Adrenal gland (tissue), 5 donors: Measurements from ENCODE around the gene PLCG2.

Experiments
- CTCF ChIP-seq, 6 experiments: fragments of 450-650 bp in 4 of 6; fragments of 200-600 bp in 2 of 6; sonication (generic) in 1 of 6; IDR thresholded peaks; 1 replicate in 5 of 6; 2 replicates in 1 of 6; pipeline versions ENCODE4 v1.5.1 to v1.8.0; 2016 to 2021; ENCODE audit warnings: antibody characterized with exemption in 6 of 6, mild to moderate bottlenecking in 2 of 6, moderate library complexity in 1 of 6
- POLR2A ChIP-seq, 2 donors: fragments of 450-650 bp; IDR thresholded peaks; one replicate each; pipeline ENCODE4 v1.6.1; 2017; ENCODE audit warnings: antibody characterized with exemption in 2 of 2, mild to moderate bottlenecking in 2 of 2, moderate library complexity in 1 of 2
- donor health status: DM: no; HTN: no; CAD: no.

- TF ChIP-seq CTCF (IDR thresholded peaks at IDR 0.05), result no peak
- no peak for TF ChIP-seq POLR2A (IDR thresholded peaks at IDR 0.05)
These were observed 51.9 kb downstream of the PLCG2 start for GRCh38 chr16:81830845-81831540.
